GM10847 (cell line): ENCODE data around the gene TTC13.

Experiments used
- POLR2A ChIP-seq: IDR thresholded peaks from 2 replicates; pipeline ENCODE4 v1.6.1; 2011; ENCODE audit not compliant: insufficient read length; ENCODE audit errors: extremely low read depth

The TTC13 gene

DNA sequence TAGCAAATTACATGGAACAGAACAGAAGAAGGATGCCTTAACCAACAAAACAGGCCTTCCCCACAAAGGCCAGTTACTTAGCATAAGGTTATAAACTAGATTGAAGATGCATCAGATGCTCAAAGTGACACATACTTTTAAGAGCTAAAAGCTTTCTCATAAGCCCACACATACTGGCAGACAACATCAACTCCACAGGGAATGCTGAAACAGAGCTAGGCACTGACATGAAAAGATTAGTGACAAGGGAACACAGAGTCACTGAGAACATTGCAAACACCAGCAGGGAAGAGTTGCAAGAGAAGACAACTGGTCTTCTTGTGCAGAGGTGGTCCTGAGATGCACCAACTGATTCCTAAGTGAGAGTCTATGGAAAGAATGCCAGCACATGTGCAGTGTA, 6.9 kb downstream of the TTC13 start:
- no peak for TF ChIP-seq POLR2A

DNA sequence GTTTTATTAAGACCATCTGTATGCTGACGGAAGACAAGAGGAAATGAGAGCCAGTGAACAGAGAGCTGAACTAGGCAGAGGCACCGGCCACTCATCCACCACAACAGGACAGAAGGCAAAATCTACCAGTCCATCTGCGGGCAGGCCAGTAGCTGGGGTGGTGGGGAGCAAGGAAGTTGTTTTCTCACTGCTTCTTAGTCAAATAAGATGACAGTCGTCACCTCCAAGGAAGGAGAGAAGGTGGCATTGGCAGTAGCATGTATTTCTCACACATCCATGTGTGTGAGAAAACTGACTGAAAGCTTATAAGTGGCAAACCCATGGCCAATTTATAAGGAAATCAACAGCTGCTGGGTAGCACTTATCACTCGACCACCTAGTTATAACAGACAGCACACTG, 8.2 kb downstream of the TTC13 start:
- TF ChIP-seq POLR2A = no peak

DNA sequence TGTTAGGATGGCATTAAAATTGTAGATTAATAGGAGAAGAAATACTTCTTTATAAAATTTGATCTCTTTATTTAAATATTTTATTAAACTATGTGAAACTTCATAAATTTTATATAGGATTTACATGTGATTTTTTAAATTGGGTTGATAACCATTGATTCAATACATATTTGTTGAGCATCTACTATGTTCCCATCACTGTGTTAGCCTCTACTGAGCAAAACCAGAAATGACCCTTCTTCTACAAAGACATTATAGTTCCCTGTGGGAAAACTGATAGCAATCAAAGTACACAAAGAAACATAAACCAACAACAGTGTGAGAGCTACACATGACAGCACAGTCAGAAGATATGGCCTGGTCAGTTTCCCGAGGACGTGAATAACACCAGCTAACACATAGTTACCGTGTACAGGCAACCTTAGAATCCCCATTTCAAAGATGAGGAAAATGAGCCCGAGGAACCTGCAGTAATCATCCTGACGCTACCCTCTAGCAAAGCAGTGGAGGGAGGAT, 12.2 kb downstream of the TTC13 start:
- no peak for TF ChIP-seq POLR2A

DNA sequence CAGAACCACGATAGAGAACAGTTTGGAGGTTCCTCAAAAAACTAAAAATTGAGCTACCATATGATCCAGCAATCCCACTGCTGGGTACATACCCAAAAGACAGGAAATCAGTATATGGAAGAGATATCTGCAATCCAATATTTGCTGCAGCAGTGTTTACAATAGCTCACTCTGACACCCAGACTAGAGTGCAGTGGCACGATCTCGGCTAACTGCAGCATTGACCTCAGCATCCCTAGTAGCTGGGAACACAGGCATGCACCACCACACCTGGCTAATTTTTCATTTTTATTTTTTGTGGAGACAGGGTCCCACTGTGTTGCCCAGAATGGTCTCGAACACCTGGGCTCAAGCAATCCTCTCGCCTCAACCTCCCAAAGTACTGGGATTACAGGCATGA, 13.1 kb downstream of the TTC13 start:
- no peak for TF ChIP-seq POLR2A

DNA sequence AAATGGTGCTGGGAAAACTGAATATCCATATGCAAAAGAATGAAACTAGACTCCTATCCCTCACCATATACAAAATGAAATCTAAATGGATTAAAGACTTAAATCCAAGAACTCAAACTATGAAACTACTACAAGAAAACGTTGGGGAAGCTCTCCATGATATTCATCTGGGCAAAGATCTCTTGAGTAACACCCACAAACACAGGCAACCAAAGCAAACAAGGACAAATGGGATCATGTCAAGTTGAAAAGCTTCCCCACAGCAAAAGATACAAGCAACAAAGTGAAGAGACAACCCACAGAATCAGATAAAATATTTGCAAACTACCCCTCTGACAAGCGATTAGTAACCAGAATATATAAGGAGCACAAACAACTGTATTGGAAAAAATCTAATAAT, 13.8 kb downstream of the TTC13 start:
- no peak for TF ChIP-seq POLR2A

DNA sequence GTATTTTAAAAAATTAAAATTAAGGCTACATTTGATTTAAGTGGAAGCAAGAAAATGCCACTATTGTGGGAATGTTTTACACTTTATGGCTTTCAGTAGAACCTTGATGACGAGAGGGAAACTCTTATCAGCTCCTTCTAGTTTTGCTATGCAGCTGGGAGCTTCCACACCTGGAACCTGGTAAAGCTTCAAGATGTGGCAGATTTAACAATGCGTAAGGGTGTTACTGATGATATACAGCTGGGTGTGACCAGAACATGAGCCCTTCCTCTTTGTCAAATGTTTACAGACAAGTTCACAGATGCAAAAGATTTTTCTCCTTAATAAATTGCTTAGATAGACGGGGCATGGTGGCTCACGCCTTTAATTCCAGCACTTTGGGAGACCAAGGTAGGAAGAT, 20.3 kb downstream of the TTC13 start:
- no peak for TF ChIP-seq POLR2A

DNA sequence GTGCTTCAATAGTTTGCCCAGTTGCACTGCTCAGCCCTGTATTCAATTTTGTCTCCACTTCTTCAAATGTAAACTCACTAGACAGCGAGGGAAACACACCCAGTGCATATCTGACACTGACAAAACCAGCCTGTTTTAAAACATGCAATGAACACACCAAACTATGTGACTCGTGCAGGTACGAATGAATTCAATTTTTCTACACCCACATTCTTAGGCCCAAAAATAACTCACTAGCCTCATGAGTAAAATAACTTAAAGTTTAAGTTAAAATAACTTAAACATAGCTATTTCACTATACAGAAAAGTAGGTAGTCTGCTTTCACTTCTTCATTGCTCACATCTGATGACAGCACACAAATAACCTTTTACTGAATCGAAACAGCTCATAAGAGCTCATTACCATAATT, 21.1 kb downstream of the TTC13 start:
- no peak for TF ChIP-seq POLR2A

DNA sequence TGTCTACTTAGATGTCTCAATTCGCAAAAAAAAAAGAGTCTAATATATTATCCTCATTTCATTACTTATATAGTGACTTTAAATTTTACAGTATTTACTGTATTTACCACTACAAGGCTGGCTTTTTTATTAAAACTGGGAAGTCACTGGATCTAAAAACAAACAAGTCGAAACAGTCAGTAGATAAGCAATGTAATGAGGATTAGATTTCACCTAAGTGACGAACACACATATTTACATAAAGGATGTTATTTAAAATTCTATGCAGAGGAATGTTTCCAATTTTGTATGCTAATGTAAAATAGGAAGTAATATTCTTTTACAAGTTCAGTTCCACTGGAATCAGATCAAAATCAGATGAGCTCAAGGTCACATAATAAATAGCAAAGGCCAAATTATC, 28.3 kb downstream of the TTC13 start:
- no peak for TF ChIP-seq POLR2A

DNA sequence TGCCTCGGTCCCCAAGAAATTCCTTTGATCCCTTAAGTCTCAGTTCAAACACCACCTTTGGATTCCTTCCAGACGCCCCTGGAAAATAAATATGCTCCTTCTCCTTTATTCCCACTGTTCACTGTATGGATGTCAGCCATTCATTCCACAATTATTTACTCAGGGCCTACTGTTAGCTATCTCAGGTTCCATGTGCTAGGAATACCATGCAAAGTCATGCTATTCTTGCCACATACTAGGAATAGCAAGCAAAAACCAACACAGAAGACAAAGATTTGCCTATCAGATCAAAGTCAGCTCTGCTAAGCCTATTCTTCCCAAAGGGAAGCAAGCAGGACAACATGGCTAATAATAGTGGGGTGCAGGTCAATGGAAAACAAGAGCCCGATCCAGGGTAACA, 29.8 kb downstream of the TTC13 start:
- TF ChIP-seq POLR2A = no peak

DNA sequence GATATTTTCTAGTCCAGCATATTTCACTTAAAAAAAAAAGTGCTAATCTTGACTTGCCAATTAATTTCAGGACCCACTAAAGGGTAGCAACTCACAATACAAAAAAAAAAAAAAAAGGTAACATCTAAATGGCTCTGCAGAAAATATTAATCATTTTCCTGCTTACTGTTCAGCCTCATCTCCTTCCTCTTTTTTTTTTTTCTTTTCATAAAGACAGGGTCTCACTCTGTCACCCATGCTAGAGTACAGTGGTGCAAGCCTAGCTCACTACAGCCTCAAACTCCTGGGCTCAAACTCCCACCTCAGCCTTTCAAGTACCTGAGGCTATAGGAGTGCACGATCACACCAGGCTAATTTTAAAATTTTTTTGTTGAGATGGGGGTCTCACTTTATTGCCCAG, 30.4 kb downstream of the TTC13 start:
- no peak for TF ChIP-seq POLR2A

DNA sequence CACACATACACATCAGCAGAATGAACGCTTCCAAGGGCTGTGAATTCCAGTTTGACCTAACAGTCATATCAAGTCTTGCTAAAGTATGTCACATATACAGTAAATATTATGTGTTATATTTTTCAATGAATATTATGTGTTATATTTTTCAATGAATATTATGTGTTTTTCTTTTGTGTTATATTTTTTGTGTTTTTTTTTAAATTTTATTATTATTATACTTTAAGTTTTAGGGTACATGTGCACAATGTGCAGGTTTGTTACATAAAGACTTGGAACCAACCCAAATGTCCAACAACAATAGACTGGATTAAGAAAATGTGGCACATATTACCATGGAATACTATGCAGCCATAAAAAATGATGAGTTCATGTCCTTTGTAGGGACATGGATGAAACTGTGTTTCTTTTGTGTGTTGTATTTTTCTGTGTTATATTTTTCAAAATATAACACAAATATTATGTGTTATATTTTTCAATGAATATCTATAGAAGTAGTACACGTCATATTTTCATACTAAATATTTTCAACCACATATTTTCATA, 35.5 kb downstream of the TTC13 start:
- TF ChIP-seq POLR2A = no peak

DNA sequence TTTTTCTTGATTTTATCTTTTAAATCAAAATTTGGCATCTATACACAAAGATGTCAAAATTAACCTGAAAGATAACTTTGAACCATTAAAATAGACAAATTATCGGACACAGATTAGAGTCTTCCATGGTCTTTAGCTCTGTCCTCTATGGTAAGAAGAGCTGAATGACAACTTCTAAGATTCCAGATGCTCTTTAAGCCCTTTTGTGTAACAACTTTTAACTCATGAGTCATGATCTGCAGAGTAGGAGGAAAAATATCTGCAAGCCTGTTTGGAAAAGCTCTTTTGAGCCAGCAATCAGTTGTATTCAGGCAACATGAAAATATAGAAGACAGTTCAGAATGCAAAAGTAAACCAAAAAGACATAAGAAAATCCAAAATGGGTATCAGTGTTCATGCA, 37.8 kb downstream of the TTC13 start:
- no peak for TF ChIP-seq POLR2A

DNA sequence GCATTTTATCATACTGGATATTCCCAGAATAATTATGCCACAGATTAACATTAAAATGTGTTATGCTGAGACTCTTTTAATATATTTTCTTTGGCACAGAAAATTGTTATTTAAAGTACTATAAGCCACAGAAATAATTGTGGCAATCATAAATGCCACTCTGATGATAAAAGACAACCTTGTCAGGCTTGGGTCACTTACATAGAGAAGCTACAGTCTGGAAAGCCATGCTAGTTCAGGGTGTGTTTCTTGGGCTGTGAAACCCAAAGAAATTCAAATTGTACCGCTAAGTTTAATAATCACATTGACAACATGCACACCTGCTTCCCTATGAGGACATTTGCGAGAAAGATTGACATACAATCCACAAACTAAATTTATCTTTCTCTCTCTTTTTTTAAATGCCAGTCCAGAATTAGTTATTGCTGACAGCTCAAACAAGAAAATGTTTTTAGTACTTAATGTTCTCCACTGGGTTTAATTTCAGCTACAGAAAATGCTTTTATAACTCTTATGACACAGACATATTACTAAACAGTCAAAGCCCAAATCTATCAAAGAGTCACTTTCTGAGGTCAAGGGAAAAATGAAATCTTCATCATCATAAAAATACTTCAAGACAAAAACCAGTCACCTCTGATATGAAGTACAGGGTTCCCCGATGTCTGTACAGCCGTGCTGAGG, 38.7 kb downstream of the TTC13 start:
- no peak for TF ChIP-seq POLR2A

DNA sequence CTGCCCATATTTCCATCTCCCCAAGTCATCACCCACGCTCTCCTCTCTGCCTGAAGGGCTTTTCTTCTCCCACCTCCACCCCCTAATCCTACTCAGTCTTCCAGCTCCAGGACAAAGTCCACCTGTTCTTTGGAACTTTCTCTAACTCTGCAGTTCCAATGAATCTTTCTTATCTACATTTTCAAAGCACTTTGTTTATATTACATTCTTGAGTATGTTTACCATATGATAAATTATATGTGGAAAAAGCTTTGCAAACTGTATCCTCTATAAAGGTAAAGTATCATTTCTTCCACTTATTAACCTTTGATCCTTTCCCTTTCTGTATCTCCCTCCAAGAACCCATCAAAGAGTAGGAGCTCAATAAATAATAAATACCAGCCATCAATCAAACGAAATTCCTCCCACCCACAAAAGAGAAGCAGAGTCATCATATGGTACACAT, 39.7 kb downstream of the TTC13 start:
- TF ChIP-seq POLR2A = no peak

DNA sequence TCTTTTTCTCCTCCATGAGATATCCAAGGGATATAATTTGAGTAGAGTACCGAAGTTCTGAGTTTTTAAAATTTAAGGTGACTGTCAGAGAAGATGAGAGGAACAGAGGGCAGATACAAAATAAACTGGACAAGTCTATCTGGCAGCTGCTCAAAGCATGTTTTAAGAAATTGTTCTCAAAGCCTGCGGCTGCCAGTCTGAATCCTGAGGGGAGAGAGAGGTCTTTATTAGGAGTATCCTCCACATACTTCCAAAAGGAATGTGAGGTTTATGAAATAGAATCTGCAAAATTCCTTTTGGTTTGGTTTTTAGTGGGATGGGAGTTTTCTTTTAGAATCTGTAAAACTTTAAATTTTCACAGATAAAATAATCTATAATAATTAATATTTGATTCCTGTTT, 41.3 kb downstream of the TTC13 start:
- no peak for TF ChIP-seq POLR2A

DNA sequence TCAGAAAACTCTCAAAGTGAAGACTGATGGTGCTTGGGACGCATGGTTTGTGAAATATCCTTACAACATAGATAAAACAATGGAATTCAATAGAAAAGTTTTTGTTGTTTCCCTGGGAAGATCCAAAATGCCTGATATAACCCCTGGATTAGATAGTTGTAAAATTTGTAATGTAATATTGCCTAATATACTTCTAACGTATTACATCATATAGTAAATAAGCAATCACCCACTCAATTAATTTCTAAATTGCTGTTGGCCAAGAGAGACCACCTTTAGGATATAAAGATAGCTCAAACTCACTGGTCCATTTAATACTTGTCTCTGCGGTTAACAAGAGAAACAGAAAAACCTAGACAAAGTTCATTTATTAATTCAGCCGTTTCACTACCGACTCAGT, 42.2 kb downstream of the TTC13 start:
- no peak for TF ChIP-seq POLR2A

DNA sequence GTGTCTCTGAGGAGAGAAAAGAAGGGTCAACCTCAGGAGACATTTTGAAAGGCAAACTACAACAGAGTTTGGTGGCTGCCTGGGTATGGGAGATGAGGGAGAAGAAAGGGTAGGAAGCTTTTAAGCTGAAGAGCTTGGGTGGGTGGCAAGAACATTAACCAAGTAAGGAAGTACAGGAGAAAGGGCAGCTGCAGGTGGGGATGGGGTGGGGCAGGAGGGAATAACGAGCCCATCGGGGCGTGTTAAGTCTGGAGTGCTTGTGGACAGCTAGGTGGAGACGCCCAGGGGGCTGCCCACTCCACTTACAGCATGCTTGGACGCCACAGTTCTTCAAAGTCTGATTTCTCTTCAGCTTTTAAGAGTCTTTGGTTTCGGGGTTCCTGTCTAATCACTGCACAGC, 42.8 kb downstream of the TTC13 start:
- no peak for TF ChIP-seq POLR2A
